Liver (tissue), 9 donors: ENCODE measurements around the gene ARHGAP10. TPM values are rescaled to one million over a fixed set of nuclear protein-coding genes. Genes with fewer than 3 reads are reported as not detected.

Source experiments
- DNase-seq: peaks from one replicate; pipeline ENCODE4 v3.0.0-alpha.2; 2017; ENCODE audit warnings: low spot score
- H3K27ac ChIP-seq, 2 donors: one replicate each; pipeline ENCODE4 v1.7.0; 2013; ENCODE audit warnings: inconsistent platforms in 2 of 2, low read length in 2 of 2, control low read depth in 1 of 2, low read depth in 1 of 2, mild to moderate bottlenecking in 1 of 2
- H3K27me3 ChIP-seq, 4 donors: one replicate each; pipeline versions ENCODE4 v1.6.1 to v1.7.0; 2013; ENCODE audit warnings: low read length in 3 of 4, inconsistent platforms in 1 of 4, mild to moderate bottlenecking in 1 of 4, moderate library complexity in 1 of 4; ENCODE audit not compliant: control insufficient read depth in 4 of 4, insufficient read depth in 4 of 4
- H3K36me3 ChIP-seq, 4 donors: one replicate each; pipeline versions ENCODE4 v1.6.1 to v1.7.0; 2013; ENCODE audit warnings: low read length in 3 of 4, mild to moderate bottlenecking in 3 of 4, low read depth in 1 of 4, moderate library complexity in 1 of 4; ENCODE audit not compliant: control insufficient read depth in 4 of 4, insufficient read depth in 3 of 4
- H3K4me1 ChIP-seq, 4 donors: one replicate each; pipeline versions ENCODE4 v1.6.1 to v1.7.0; 2013; ENCODE audit warnings: low read length in 3 of 4, mild to moderate bottlenecking in 3 of 4, moderate library complexity in 1 of 4; ENCODE audit not compliant: control insufficient read depth in 4 of 4, insufficient read depth in 4 of 4
- H3K4me3 ChIP-seq, 3 donors: one replicate each; pipeline versions ENCODE4 v1.6.1 to v1.7.0; 2013; ENCODE audit warnings: low read length in 3 of 3, control low read depth in 1 of 3, low read depth in 1 of 3, mild to moderate bottlenecking in 1 of 3
- H3K9ac ChIP-seq, 2 donors: one replicate each; pipeline ENCODE4 v1.7.0; 2013; ENCODE audit warnings: low read length in 2 of 2, mild to moderate bottlenecking in 2 of 2, moderate library complexity in 2 of 2, control low read depth in 1 of 2, low read depth in 1 of 2
- H3K9me3 ChIP-seq, 4 donors: one replicate each; pipeline versions ENCODE4 v1.6.1 to v1.7.0; 2013; ENCODE audit warnings: low read length in 3 of 4; ENCODE audit not compliant: control insufficient read depth in 4 of 4
- EGR1 ChIP-seq, 2 donors: IDR thresholded peaks; 2 replicates each; pipeline ENCODE4 v1.6.1; 2016 to 2018; ENCODE audit warnings: antibody characterized with exemption in 2 of 2, low read depth in 2 of 2
- FOXA1 ChIP-seq: IDR thresholded peaks from 2 replicates; pipeline ENCODE4 v1.6.1; 2016; ENCODE audit warnings: antibody characterized with exemption
- FOXA2 ChIP-seq: IDR thresholded peaks from 2 replicates; pipeline ENCODE4 v1.6.1; 2016; ENCODE audit warnings: antibody characterized with exemption
- GABPA ChIP-seq, 2 donors: IDR thresholded peaks in 1 of 2; conservative IDR thresholded peaks in 1 of 2; 2 replicates each; pipeline ENCODE4 v1.6.1; 2016; ENCODE audit warnings: antibody characterized with exemption in 2 of 2, mild to moderate bottlenecking in 1 of 2, moderate library complexity in 1 of 2
- HNF4A ChIP-seq, 2 donors: conservative IDR thresholded peaks; 2 replicates each; pipeline ENCODE4 v1.6.1; 2016; ENCODE audit warnings: antibody characterized with exemption in 2 of 2, mild to moderate bottlenecking in 2 of 2
- HNF4G ChIP-seq: IDR thresholded peaks from 2 replicates; pipeline ENCODE4 v1.6.1; 2016; ENCODE audit warnings: antibody characterized with exemption
- JUND ChIP-seq, 2 donors: IDR thresholded peaks; 2 replicates each; pipeline ENCODE4 v1.6.1; 2016; ENCODE audit warnings: antibody characterized with exemption in 2 of 2
- MAX ChIP-seq: IDR thresholded peaks from 2 replicates; pipeline ENCODE4 v1.6.1; 2016; ENCODE audit warnings: antibody characterized with exemption
- NR2F2 ChIP-seq: IDR thresholded peaks from 2 replicates; pipeline ENCODE4 v1.6.1; 2016; ENCODE audit warnings: antibody characterized with exemption
- RAD21 ChIP-seq, 2 donors: IDR thresholded peaks; 2 replicates each; pipeline ENCODE4 v1.6.1; 2016; ENCODE audit warnings: antibody characterized with exemption in 2 of 2, mild to moderate bottlenecking in 2 of 2
- RXRA ChIP-seq, 2 donors: IDR thresholded peaks; 2 replicates each; pipeline ENCODE4 v1.6.1; 2017 to 2018; ENCODE audit warnings: antibody characterized with exemption in 2 of 2, mild to moderate bottlenecking in 1 of 2
- SP1 ChIP-seq: IDR thresholded peaks from 2 replicates; pipeline ENCODE4 v1.6.1; 2018; ENCODE audit warnings: antibody characterized with exemption, mild to moderate bottlenecking
- TAF1 ChIP-seq: conservative IDR thresholded peaks from 2 replicates; pipeline ENCODE4 v1.6.1; 2016; ENCODE audit warnings: antibody characterized with exemption, mild to moderate bottlenecking
- YY1 ChIP-seq: IDR thresholded peaks from 2 replicates; pipeline ENCODE4 v1.6.1; 2016; ENCODE audit warnings: antibody characterized with exemption, mild to moderate bottlenecking
- ZBTB33 ChIP-seq: IDR thresholded peaks from 2 replicates; pipeline ENCODE4 v1.6.1; 2016; ENCODE audit warnings: antibody characterized with exemption
- whole genome bisulfite sequencing: extraction: QIAGEN DNeasy Blood & Tissue Kit; methylation state at CpG from one replicate; pipeline ENCODE4 v1.1.7; 2013; 5-methylcytosine and 5-hydroxymethylcytosine counted together
- polyA plus RNA-seq, 2 donors: library from polyadenylated mRNA; stranded (reverse) in 1 of 2; unstranded in 1 of 2; fragments of 200-250 nt in 1 of 2; fragments of >200 nt in 1 of 2; fragmentation: Nextera tagmentation in 1 of 2; extraction: Ambion mirVana in 1 of 2; gene quantifications; one replicate each; pipeline versions ENCODE4 v1.2.1 to v1.2.3, GENCODE V29; 2013 to 2015
- total RNA-seq, 2 donors: library from RNA; depleted of rRNA; stranded (reverse); fragments of >200 nt; gene quantifications; one replicate each; pipeline ENCODE4 v1.2.3, GENCODE V29; 2014
- TF ChIP-seq, protein P1 (sequence below): fragments of 150-350 bp; IDR thresholded peaks from 2 replicates; pipeline ENCODE4 v1.5.1; 2017; ENCODE audit warnings: improper control_type of control experiment, low read depth, low read length; ENCODE audit not compliant: missing input control
- TF ChIP-seq, protein P2 (sequence below): IDR thresholded peaks from 2 replicates; pipeline ENCODE4 v1.6.1; 2016; ENCODE audit warnings: antibody characterized with exemption, mild to moderate bottlenecking
- TF ChIP-seq, protein P3 (sequence below): IDR thresholded peaks from 2 replicates; pipeline ENCODE4 v1.6.1; 2016; ENCODE audit warnings: antibody characterized with exemption
- donor health status: healthy.
- donor health status: healthy.
- donor health status: healthy.
- donor health status: healthy.
- donor health status: healthy.

ARHGAP10 gene
- total and polyA plus RNA-seq, 4 donors: 1.5 to 13.0 (median 4.3) TPM

GRCh38 chr4:147879676-147880075, 147.8 kb downstream of the ARHGAP10 start:
- H3K36me3 ChIP-seq: no peaks in the 10 kb centered on the region
- 84% methylated on average over 1 of the region's 1 CpG for WGBS
- TF ChIP-seq ZBTB33 (no peak), RXRA (IDR thresholded peaks at IDR 0.05) (no peak), JUND (IDR thresholded peaks at IDR 0.05) (no peak), TAF1 (no peak), HNF4G (no peak), FOXA1 (no peak), HNF4A (conservative IDR thresholded peaks at IDR 0.05) (no peak), EGR1 (IDR thresholded peaks at IDR 0.05; ENCODE audit: low read depth in 2 of 2) (no peak), RAD21 (IDR thresholded peaks at IDR 0.05) (no peak), MAX (no peak)
- TF ChIP-seq, protein P1, sequence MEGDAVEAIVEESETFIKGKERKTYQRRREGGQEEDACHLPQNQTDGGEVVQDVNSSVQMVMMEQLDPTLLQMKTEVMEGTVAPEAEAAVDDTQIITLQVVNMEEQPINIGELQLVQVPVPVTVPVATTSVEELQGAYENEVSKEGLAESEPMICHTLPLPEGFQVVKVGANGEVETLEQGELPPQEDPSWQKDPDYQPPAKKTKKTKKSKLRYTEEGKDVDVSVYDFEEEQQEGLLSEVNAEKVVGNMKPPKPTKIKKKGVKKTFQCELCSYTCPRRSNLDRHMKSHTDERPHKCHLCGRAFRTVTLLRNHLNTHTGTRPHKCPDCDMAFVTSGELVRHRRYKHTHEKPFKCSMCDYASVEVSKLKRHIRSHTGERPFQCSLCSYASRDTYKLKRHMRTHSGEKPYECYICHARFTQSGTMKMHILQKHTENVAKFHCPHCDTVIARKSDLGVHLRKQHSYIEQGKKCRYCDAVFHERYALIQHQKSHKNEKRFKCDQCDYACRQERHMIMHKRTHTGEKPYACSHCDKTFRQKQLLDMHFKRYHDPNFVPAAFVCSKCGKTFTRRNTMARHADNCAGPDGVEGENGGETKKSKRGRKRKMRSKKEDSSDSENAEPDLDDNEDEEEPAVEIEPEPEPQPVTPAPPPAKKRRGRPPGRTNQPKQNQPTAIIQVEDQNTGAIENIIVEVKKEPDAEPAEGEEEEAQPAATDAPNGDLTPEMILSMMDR: no peak
- TF ChIP-seq, protein P2, sequence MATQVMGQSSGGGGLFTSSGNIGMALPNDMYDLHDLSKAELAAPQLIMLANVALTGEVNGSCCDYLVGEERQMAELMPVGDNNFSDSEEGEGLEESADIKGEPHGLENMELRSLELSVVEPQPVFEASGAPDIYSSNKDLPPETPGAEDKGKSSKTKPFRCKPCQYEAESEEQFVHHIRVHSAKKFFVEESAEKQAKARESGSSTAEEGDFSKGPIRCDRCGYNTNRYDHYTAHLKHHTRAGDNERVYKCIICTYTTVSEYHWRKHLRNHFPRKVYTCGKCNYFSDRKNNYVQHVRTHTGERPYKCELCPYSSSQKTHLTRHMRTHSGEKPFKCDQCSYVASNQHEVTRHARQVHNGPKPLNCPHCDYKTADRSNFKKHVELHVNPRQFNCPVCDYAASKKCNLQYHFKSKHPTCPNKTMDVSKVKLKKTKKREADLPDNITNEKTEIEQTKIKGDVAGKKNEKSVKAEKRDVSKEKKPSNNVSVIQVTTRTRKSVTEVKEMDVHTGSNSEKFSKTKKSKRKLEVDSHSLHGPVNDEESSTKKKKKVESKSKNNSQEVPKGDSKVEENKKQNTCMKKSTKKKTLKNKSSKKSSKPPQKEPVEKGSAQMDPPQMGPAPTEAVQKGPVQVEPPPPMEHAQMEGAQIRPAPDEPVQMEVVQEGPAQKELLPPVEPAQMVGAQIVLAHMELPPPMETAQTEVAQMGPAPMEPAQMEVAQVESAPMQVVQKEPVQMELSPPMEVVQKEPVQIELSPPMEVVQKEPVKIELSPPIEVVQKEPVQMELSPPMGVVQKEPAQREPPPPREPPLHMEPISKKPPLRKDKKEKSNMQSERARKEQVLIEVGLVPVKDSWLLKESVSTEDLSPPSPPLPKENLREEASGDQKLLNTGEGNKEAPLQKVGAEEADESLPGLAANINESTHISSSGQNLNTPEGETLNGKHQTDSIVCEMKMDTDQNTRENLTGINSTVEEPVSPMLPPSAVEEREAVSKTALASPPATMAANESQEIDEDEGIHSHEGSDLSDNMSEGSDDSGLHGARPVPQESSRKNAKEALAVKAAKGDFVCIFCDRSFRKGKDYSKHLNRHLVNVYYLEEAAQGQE: no peak
- H3K9ac ChIP-seq: no peak overlapping the region
- no peaks in the 10 kb centered on the region for H3K27me3 ChIP-seq
- no peaks in the 10 kb centered on the region for H3K9me3 ChIP-seq
- H3K4me3 ChIP-seq: no peak overlapping the region
- H3K27ac ChIP-seq: no peak overlapping the region
- no peak for DNase-seq
- H3K4me1 ChIP-seq: no peaks in the 10 kb centered on the region

DNA sequence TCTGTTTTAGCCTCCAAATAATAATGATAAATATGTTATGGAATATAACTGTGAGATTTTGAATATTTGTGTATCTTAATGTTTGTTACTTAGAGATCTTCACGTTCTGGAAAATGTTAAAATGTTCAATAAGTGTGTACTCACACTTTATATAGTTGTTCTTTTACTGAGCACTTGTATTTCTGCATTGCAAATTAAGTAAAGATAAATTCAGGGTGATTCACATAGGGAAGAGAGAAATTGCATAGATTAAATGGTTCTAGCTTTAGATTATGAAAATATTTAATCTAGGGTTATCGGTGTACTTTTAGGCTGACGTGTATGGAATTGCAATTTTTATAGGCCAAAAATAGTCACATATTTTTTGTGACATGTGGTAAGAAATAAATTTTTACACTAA, 148.6 kb downstream of the ARHGAP10 start:
- H3K4me3 ChIP-seq: no peak overlapping the region
- no peak for DNase-seq
- no peaks in the 10 kb centered on the region for H3K27me3 ChIP-seq
- H3K4me1 ChIP-seq: no peaks in the 10 kb centered on the region
- no peak overlapping the region for H3K9ac ChIP-seq
- no peaks in the 10 kb centered on the region for H3K9me3 ChIP-seq
- H3K36me3 ChIP-seq: no peaks in the 10 kb centered on the region
- H3K27ac ChIP-seq: no peak overlapping the region
- 95% methylated on average over 3 of the region's 3 CpGs for WGBS
- TF ChIP-seq FOXA1 (no peak), HNF4A (conservative IDR thresholded peaks at IDR 0.05) (no peak), RXRA (IDR thresholded peaks at IDR 0.05) (no peak), NR2F2 (no peak), EGR1 (IDR thresholded peaks at IDR 0.05; ENCODE audit: low read depth in 2 of 2) (no peak), YY1 (no peak), MAX (no peak), GABPA (IDR thresholded peaks at IDR 0.05 in 1 of 2, conservative IDR thresholded peaks at IDR 0.05 in 1 of 2) (no peak), ZBTB33 (no peak), HNF4G (no peak), TAF1 (no peak), JUND (IDR thresholded peaks at IDR 0.05) (no peak), SP1 (no peak), FOXA2 (no peak)
- TF ChIP-seq, protein P2: no peak
- TF ChIP-seq, protein P3, sequence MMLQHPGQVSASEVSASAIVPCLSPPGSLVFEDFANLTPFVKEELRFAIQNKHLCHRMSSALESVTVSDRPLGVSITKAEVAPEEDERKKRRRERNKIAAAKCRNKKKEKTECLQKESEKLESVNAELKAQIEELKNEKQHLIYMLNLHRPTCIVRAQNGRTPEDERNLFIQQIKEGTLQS: no peak
